ENCODE data around the gene RAMP1. TPM values are rescaled to one million over a fixed set of nuclear protein-coding genes. Genes with fewer than 3 reads are reported as not detected.

The RAMP1 gene
- total and polyA plus RNA-seq, 2 donors from 2014 or later = 8.8 to 17.3 TPM

GRCh38 chr2:237824085-237824484, 35.3 kb upstream of the RAMP1 start:
- Histone ChIP-seq H3K36me3 (ENCODE audit: control insufficient read depth in 2 of 3, insufficient read depth in 3 of 3, low read length in 3 of 3) (no peaks in the 10 kb centered on the region), H3K27ac (ENCODE audit: low read depth in 2 of 2, low read length in 2 of 2) (no peak overlapping the region), H3K9me3 (ENCODE audit: control insufficient read depth in 2 of 3, insufficient read depth in 1 of 3, low read length in 3 of 3) (no peaks in the 10 kb centered on the region), H3K27me3 (ENCODE audit: control insufficient read depth, insufficient read depth, low read length) (no peaks in the 10 kb centered on the region), H3K4me1 (ENCODE audit: control insufficient read depth in 2 of 3, insufficient read depth in 2 of 3, low read depth in 1 of 3, low read length in 3 of 3) (no peaks in the 10 kb centered on the region), H3K4me3 (ENCODE audit: low read length in 3 of 3) (no peak overlapping the region), H3K9ac (ENCODE audit: low read length in 3 of 3) (no peak overlapping the region)
- intact Hi-C loops (cut with DNase I) = no loop called here
- FAIRE-seq = no peak
- no peak for DNase-seq
- no peak for TF ChIP-seq CTCF (IDR thresholded peaks at IDR 0.05; ENCODE audit: borderline replicate concordance, extremely low read depth, insufficient read depth)

- H3K36me3 ChIP-seq (ENCODE audit: control insufficient read depth in 2 of 3, insufficient read depth in 3 of 3, low read length in 3 of 3) = no peaks in the 10 kb centered on the region
- H3K9me3 ChIP-seq (ENCODE audit: control insufficient read depth in 2 of 3, insufficient read depth in 1 of 3, low read length in 3 of 3) = no peaks in the 10 kb centered on the region
- no peaks in the 10 kb centered on the region for H3K4me1 ChIP-seq (ENCODE audit: control insufficient read depth in 2 of 3, insufficient read depth in 2 of 3, low read depth in 1 of 3, low read length in 3 of 3)
- H3K4me3 ChIP-seq (ENCODE audit: low read length in 3 of 3) = no peak overlapping the region
- DNase-seq = no peak
- no peak overlapping the region for H3K9ac ChIP-seq (ENCODE audit: low read length in 3 of 3)
- intact Hi-C loops (cut with DNase I) = no loop called here
- TF ChIP-seq CTCF (IDR thresholded peaks at IDR 0.05; ENCODE audit: borderline replicate concordance, extremely low read depth, insufficient read depth) = no peak
- no peak for FAIRE-seq
- H3K27ac ChIP-seq (ENCODE audit: low read depth in 2 of 2, low read length in 2 of 2) = no peak overlapping the region
- H3K27me3 ChIP-seq (ENCODE audit: control insufficient read depth, insufficient read depth, low read length) = no peaks in the 10 kb centered on the region
Measured at GRCh38 chr2:237827421-237827987, 31.9 kb upstream of the RAMP1 start.

- FAIRE-seq (no peak), DNase-seq (no peak)
- H3K4me1 ChIP-seq (ENCODE audit: control insufficient read depth in 2 of 3, insufficient read depth in 2 of 3, low read depth in 1 of 3, low read length in 3 of 3) = no peaks in the 10 kb centered on the region
- H3K9ac ChIP-seq (ENCODE audit: low read length in 3 of 3) = no peak overlapping the region
- no peak overlapping the region for H3K4me3 ChIP-seq (ENCODE audit: low read length in 3 of 3)
- no peak overlapping the region for H3K27ac ChIP-seq (ENCODE audit: low read depth in 2 of 2, low read length in 2 of 2)
- no peaks in the 10 kb centered on the region for H3K27me3 ChIP-seq (ENCODE audit: control insufficient read depth, insufficient read depth, low read length)
- TF ChIP-seq CTCF (IDR thresholded peaks at IDR 0.05; ENCODE audit: borderline replicate concordance, extremely low read depth, insufficient read depth) = no peak
- no peaks in the 10 kb centered on the region for H3K9me3 ChIP-seq (ENCODE audit: control insufficient read depth in 2 of 3, insufficient read depth in 1 of 3, low read length in 3 of 3)
- no peaks in the 10 kb centered on the region for H3K36me3 ChIP-seq (ENCODE audit: control insufficient read depth in 2 of 3, insufficient read depth in 3 of 3, low read length in 3 of 3)
- intact Hi-C loops (cut with DNase I) = no loop called here
Measured at GRCh38 chr2:237830522-237830921, 28.9 kb upstream of the RAMP1 start.

- Histone ChIP-seq H3K27ac (ENCODE audit: low read depth in 2 of 2, low read length in 2 of 2) (no peak overlapping the region), H3K36me3 (ENCODE audit: control insufficient read depth in 2 of 3, insufficient read depth in 3 of 3, low read length in 3 of 3) (no peaks in the 10 kb centered on the region), H3K4me1 (ENCODE audit: control insufficient read depth in 2 of 3, insufficient read depth in 2 of 3, low read depth in 1 of 3, low read length in 3 of 3) (no peaks in the 10 kb centered on the region), H3K4me3 (ENCODE audit: low read length in 3 of 3) (no peak overlapping the region), H3K27me3 (ENCODE audit: control insufficient read depth, insufficient read depth, low read length) (no peaks in the 10 kb centered on the region), H3K9me3 (ENCODE audit: control insufficient read depth in 2 of 3, insufficient read depth in 1 of 3, low read length in 3 of 3) (no peaks in the 10 kb centered on the region), H3K9ac (ENCODE audit: low read length in 3 of 3) (no peak overlapping the region)
- intact Hi-C loops (cut with DNase I) = no loop called here
- DNase-seq (no peak), FAIRE-seq (no peak)
- no peak for TF ChIP-seq CTCF (IDR thresholded peaks at IDR 0.05; ENCODE audit: borderline replicate concordance, extremely low read depth, insufficient read depth)
Measured at GRCh38 chr2:237833546-237833945, 25.9 kb upstream of the RAMP1 start.

Measured in kidney (tissue), 14 donors.